GM23338 (cell line): Measurements from ENCODE around the gene CASS4. TPM values are rescaled to one million over a fixed set of nuclear protein-coding genes. Genes with fewer than 3 reads are reported as not detected.

Experiments used
- ATAC-seq: fragments of 200-7000 bp; cut with Tn5 transposase; 3 replicates; pipeline ENCODE4 v1.9.1; 2020
- DNase-seq: peaks from one replicate; pipeline ENCODE4 v3.0.0-alpha.2; 2015; ENCODE audit warnings: low spot score
- H2AFZ ChIP-seq: fragments of 200-600 bp; sonication (generic); 2 replicates; pipeline ENCODE4 v1.8.0; 2016; ENCODE audit warnings: antibody characterized with exemption, mild to moderate bottlenecking, moderate library complexity
- H3F3A ChIP-seq: fragments of 200-600 bp; sonication (generic); replicated peaks from 2 replicates; pipeline ENCODE4 v1.8.0; 2017; ENCODE audit warnings: antibody characterized with exemption, mixed run types, low read depth
- H3K27ac ChIP-seq: fragments of 200-600 bp; sonication (generic); 2 replicates; pipeline ENCODE4 v1.6.1; 2016; ENCODE audit warnings: low read depth
- H3K27me3 ChIP-seq: fragments of 200-600 bp; sonication (generic); 2 replicates; pipeline ENCODE4 v1.8.0; 2016; ENCODE audit warnings: mild to moderate bottlenecking, mixed run types, moderate library complexity; ENCODE audit not compliant: insufficient read depth
- H3K36me3 ChIP-seq: fragments of 200-600 bp; sonication (generic); 2 replicates; pipeline ENCODE4 v1.8.0; 2016; ENCODE audit warnings: mild to moderate bottlenecking; ENCODE audit not compliant: insufficient read depth
- H3K4me1 ChIP-seq: fragments of 200-600 bp; sonication (generic); 2 replicates; pipeline ENCODE4 v1.8.0; 2016; ENCODE audit warnings: mild to moderate bottlenecking, moderate library complexity; ENCODE audit not compliant: insufficient read depth
- H3K4me2 ChIP-seq: fragments of 200-600 bp; sonication (generic); 2 replicates; pipeline ENCODE4 v1.7.1; 2017; ENCODE audit warnings: mixed run types
- H3K4me3 ChIP-seq: fragments of 200-600 bp; sonication (generic); 2 replicates; pipeline ENCODE4 v1.6.1; 2016; ENCODE audit warnings: mixed run types
- H3K79me2 ChIP-seq: fragments of 200-600 bp; sonication (generic); replicated peaks from 2 replicates; pipeline ENCODE4 v1.8.0; 2017; ENCODE audit warnings: mild to moderate bottlenecking; ENCODE audit not compliant: insufficient read depth
- H3K9me2 ChIP-seq: fragments of 200-600 bp; sonication (generic); 2 replicates; pipeline ENCODE4 v1.8.0; 2017; ENCODE audit not compliant: insufficient read depth
- H4K20me1 ChIP-seq: fragments of 200-600 bp; sonication (generic); replicated peaks from 2 replicates; pipeline ENCODE4 v1.8.0; 2017; ENCODE audit warnings: mild to moderate bottlenecking; ENCODE audit not compliant: insufficient read depth
- H3K27ac Mint-ChIP-seq: 2 replicates; pipeline ENCODE4 v1.8.0; 2020; ENCODE audit warnings: inconsistent platforms, mild to moderate bottlenecking, moderate library complexity, mixed read lengths
- H3K27me3 Mint-ChIP-seq: 3 replicates; pipeline ENCODE4 v1.8.0; 2022; ENCODE audit warnings: low read depth, mild to moderate bottlenecking, moderate library complexity, mixed read lengths, inconsistent platforms; ENCODE audit not compliant: insufficient read depth, poor library complexity
- H3K36me3 Mint-ChIP-seq: 3 replicates; pipeline ENCODE4 v1.8.0; 2021; ENCODE audit warnings: low read depth, mild to moderate bottlenecking, inconsistent platforms, moderate library complexity, mixed read lengths
- H3K4me1 Mint-ChIP-seq: 3 replicates; pipeline ENCODE4 v1.8.0; 2020; ENCODE audit warnings: mild to moderate bottlenecking, inconsistent platforms, mixed read lengths
- H3K4me3 Mint-ChIP-seq: 3 replicates; pipeline ENCODE4 v1.8.0; 2021; ENCODE audit warnings: moderate library complexity, mild to moderate bottlenecking, inconsistent platforms, mixed read lengths
- H3K9me3 Mint-ChIP-seq: 3 replicates; pipeline ENCODE4 v1.8.0; 2020; ENCODE audit warnings: moderate library complexity, mild to moderate bottlenecking, inconsistent platforms, mixed read lengths
- EZH2 ChIP-seq: fragments of 200-600 bp; sonication (generic); IDR thresholded peaks from one replicate; pipeline ENCODE4 v1.8.0; 2017; ENCODE audit warnings: antibody characterized with exemption, mild to moderate bottlenecking, low read depth; ENCODE audit not compliant: unreplicated experiment
- JUNB ChIP-seq: IDR thresholded peaks from one replicate; pipeline ENCODE4 v1.6.1; 2016; ENCODE audit warnings: antibody characterized with exemption; ENCODE audit not compliant: unreplicated experiment
- NANOG ChIP-seq: IDR thresholded peaks from 2 replicates; pipeline ENCODE4 v1.6.1; 2016; ENCODE audit warnings: antibody characterized with exemption, borderline replicate concordance
- POLR2AphosphoS5 ChIP-seq: IDR thresholded peaks from 2 replicates; pipeline ENCODE4 v1.6.1; 2016; ENCODE audit warnings: antibody characterized with exemption, low read depth
- ZNF114 ChIP-seq: fragments of 250-450 bp; sonication (Bioruptor Pico); IDR thresholded peaks from 2 replicates; pipeline ENCODE4 v1.5.0; 2020; ENCODE audit warnings: mild to moderate bottlenecking, moderate library complexity
- ZNF462 ChIP-seq: fragments of 250-450 bp; sonication (Bioruptor Pico); IDR thresholded peaks from 2 replicates; pipeline ENCODE4 v1.5.0; 2020; ENCODE audit warnings: mild to moderate bottlenecking, moderate library complexity
- polyA plus RNA-seq: library from polyadenylated mRNA; unstranded; fragments of >200 nt; fragmentation: Nextera tagmentation; extraction: Ambion mirVana; gene quantifications from 2 replicates; pipeline ENCODE4 v1.2.1, GENCODE V29; 2016
- total RNA-seq: library from RNA; depleted of rRNA; stranded (reverse); fragments of >200 nt; shearing (Covaris generic); gene quantifications from 2 replicates; pipeline ENCODE4 v1.2.3, GENCODE V29; 2014
- TF ChIP-seq, protein P1 (sequence below): IDR thresholded peaks from 2 replicates; pipeline ENCODE4 v1.6.1; 2016; ENCODE audit warnings: antibody characterized with exemption

Gene CASS4
- total and polyA plus RNA-seq, 2 experiments from 2014 or later = not detected

DNA sequence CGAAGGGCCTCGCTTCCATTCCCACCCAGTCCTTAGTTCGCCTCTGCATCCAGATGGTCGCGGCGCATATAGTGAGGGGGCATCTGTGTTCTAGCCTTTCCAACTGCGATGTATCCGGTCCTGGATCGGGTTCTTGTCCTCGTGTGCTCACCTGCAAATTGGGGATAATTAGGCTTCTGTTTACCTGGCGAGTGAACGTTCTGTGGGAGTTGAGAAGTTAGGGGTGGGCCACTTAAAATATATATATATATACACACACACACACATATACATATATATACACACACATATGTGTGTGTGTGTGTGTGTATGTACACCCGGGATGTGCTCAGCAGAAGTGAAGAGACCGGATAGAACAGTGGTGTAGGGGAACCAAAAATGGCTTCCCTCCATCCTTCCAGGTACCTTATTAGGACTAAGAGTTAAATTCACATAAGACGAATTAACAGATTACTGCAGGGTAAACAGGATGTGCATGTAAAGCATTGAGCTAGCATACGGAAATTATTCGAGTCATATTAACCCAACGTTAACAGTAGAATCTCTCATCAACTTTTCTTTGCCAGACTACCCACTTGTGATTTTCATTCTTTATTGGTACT lies 19.1 kb upstream of the CASS4 start:
- Histone ChIP-seq H3K27me3 (no peaks in the 10 kb centered on the region), H3K9me2 (no peaks in the 10 kb centered on the region), H3K4me1 (peaks cover 15% of the 10 kb centered on the region), H3K4me2 (peak overlapping the region; percentile 90), H3F3A (0 out of 2 replicates have a peak, but pooled peaks cover 3% of the 10 kb centered on the region), H3K27ac (peak overlapping the region; percentile 91), H2AFZ (peak overlapping the region; percentile 72), H4K20me1 (peaks cover 22% of the 10 kb centered on the region), H3K4me3 (peak overlapping the region; percentile 92), H3K79me2 (peaks cover 68% of the 10 kb centered on the region), H3K36me3 (peaks cover 39% of the 10 kb centered on the region)
- peaks cover 9% of the 10 kb centered on the region for H3K4me1 Mint-ChIP-seq
- peaks cover 6% of the 10 kb centered on the region for H3K27me3 Mint-ChIP-seq
- no peak for TF ChIP-seq ZNF114 (CRISPR knock-in tag)
- TF ChIP-seq JUNB = no peak
- no peak overlapping the region for H3K4me3 Mint-ChIP-seq
- peak overlapping the region; percentile 85; the same call in 1 of the 2 replicates for H3K27ac Mint-ChIP-seq
- H3K36me3 Mint-ChIP-seq = peaks cover 62% of the 10 kb centered on the region
- no peaks in the 10 kb centered on the region; the same call in 2 of the 3 replicates for H3K9me3 Mint-ChIP-seq
- DNase-seq = no peak
- ATAC-seq = no peak; the same call in 2 of the 3 replicates

GRCh38 chr20:56393653-56394052 lies 18.4 kb upstream of the CASS4 start:
- peaks cover 40% of the 10 kb centered on the region for H3K36me3 ChIP-seq
- peak overlapping the region; percentile 79 for H3K27ac Mint-ChIP-seq

More at GRCh38 chr20:56393653-56394052, 18.4 kb upstream of the CASS4 start:
- no peak overlapping the region for H2AFZ ChIP-seq
- Mint-ChIP-seq H3K4me1 (peaks cover 9% of the 10 kb centered on the region), H3K27me3 (peaks cover 6% of the 10 kb centered on the region), H3K36me3 (peaks cover 60% of the 10 kb centered on the region), H3K9me3 (no peaks in the 10 kb centered on the region; the same call in 2 of the 3 replicates), H3K4me3 (no peak overlapping the region)
- H3K79me2 ChIP-seq = peaks cover 61% of the 10 kb centered on the region
- TF ChIP-seq, protein P1, sequence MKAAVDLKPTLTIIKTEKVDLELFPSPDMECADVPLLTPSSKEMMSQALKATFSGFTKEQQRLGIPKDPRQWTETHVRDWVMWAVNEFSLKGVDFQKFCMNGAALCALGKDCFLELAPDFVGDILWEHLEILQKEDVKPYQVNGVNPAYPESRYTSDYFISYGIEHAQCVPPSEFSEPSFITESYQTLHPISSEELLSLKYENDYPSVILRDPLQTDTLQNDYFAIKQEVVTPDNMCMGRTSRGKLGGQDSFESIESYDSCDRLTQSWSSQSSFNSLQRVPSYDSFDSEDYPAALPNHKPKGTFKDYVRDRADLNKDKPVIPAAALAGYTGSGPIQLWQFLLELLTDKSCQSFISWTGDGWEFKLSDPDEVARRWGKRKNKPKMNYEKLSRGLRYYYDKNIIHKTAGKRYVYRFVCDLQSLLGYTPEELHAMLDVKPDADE = no peak
- TF ChIP-seq EZH2 (no peak), NANOG (no peak), JUNB (no peak), POLR2AphosphoS5 (no peak), ZNF462 (CRISPR knock-in tag) (no peak)
- no peak overlapping the region for H3K27ac ChIP-seq
- H3F3A ChIP-seq = 0 out of 2 replicates have a peak, but pooled peaks cover 3% of the 10 kb centered on the region
- peaks cover 15% of the 10 kb centered on the region for H3K4me1 ChIP-seq
- no peaks in the 10 kb centered on the region for H3K9me2 ChIP-seq
- peak overlapping the region; percentile 92 for H3K4me3 ChIP-seq
- DNase-seq = no peak
- ATAC-seq = no peak
- peak overlapping the region; percentile 90 for H3K4me2 ChIP-seq
- peaks cover 27% of the 10 kb centered on the region for H4K20me1 ChIP-seq
- H3K27me3 ChIP-seq = no peaks in the 10 kb centered on the region
